ENCODE measurements around the gene TMEM139.

GRCh38 chr7:143327903-143328302 is 43.1 kb downstream of the TMEM139 start:
- TF ChIP-seq CTCF (IDR thresholded peaks at IDR 0.05; ENCODE audit: poor library complexity) (no peak), EZH2phosphoT487 (IDR thresholded peaks at IDR 0.05; ENCODE audit: low read depth, severe bottlenecking, unreplicated experiment) (no peak)
